Measurements from ENCODE around the gene CDC42SE2.

DNA sequence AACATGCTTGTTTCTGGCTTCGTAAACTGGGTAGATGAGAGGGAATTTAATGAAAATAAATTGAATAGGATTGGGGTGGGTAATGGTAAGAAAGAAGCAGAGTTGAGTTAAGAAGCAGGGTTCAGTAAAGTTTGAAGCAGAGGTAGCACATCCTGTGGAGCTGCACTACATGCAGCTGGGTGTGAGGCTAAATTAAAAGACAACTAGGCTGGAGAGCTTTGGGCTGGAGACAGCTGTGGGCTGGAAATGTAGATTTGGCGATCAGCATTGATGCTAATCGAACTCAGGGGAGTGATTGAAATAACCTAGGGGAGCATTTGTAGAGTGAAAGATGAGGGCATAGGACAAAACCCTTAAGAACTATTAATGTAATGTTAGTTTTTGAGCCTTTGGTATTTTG lies 35.6 kb downstream of the CDC42SE2 start:
- TF ChIP-seq POLR2AphosphoS5 (IDR thresholded peaks at IDR 0.05; ENCODE audit: low read depth, low read length) (no peak), SIN3A (IDR thresholded peaks at IDR 0.05; ENCODE audit: borderline replicate concordance, insufficient read depth, low read length) (no peak)
- TF ChIP-seq, protein P1, sequence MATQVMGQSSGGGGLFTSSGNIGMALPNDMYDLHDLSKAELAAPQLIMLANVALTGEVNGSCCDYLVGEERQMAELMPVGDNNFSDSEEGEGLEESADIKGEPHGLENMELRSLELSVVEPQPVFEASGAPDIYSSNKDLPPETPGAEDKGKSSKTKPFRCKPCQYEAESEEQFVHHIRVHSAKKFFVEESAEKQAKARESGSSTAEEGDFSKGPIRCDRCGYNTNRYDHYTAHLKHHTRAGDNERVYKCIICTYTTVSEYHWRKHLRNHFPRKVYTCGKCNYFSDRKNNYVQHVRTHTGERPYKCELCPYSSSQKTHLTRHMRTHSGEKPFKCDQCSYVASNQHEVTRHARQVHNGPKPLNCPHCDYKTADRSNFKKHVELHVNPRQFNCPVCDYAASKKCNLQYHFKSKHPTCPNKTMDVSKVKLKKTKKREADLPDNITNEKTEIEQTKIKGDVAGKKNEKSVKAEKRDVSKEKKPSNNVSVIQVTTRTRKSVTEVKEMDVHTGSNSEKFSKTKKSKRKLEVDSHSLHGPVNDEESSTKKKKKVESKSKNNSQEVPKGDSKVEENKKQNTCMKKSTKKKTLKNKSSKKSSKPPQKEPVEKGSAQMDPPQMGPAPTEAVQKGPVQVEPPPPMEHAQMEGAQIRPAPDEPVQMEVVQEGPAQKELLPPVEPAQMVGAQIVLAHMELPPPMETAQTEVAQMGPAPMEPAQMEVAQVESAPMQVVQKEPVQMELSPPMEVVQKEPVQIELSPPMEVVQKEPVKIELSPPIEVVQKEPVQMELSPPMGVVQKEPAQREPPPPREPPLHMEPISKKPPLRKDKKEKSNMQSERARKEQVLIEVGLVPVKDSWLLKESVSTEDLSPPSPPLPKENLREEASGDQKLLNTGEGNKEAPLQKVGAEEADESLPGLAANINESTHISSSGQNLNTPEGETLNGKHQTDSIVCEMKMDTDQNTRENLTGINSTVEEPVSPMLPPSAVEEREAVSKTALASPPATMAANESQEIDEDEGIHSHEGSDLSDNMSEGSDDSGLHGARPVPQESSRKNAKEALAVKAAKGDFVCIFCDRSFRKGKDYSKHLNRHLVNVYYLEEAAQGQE (IDR thresholded peaks at IDR 0.05; ENCODE audit: insufficient read depth in 1 of 2, low read depth in 2 of 2, low read length in 2 of 2), result no peak

All from PFSK-1 (cell line).